GM18861 (cell line): Measurements from ENCODE around the gene FHOD1.

ENCODE experiments used
- ATAC-seq: cut with Tn5 transposase; IDR thresholded peaks from one replicate; pipeline ENCODE4 v1.9.1; 2021; ENCODE audit not compliant: unreplicated experiment

The FHOD1 gene

DNA sequence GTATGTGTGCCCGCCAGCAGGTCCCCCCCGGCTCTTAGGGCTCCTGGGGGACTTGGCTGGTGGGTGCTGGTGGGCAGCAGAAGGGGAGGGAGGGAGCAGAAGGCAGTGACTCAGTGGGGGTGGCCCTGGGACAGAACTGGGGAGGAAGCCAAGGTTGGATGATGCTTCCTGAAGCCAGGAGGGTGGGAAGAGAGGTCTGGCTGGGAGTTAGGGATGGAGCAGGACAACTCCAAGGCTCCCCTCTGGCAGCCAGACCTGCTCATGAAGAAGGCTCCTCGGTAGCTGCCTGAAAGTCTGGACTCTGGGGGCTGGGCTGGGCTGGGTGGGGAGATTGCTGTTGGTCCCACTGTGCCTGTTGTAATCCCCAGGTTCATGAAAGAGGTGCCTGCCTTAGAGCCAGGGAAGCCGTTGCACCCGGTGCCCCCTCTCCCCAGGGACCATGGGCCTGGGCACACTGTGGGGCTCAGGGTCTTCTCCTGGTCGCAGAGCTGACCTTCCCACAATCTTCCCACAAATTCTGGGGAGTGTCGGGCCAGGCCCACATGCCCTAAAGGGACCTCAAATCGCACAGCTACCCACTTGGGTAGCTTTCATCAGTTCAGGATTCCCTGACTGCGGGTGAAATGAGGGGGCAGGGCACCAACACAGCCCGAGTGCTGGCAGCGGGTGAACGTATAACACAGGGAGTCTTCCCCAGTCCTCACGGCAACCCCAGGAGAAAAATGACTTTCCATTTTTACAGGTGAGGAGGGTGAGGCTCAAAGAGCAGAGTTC lies 30.9 kb upstream of the FHOD1 start:
- ATAC-seq = no peak

DNA sequence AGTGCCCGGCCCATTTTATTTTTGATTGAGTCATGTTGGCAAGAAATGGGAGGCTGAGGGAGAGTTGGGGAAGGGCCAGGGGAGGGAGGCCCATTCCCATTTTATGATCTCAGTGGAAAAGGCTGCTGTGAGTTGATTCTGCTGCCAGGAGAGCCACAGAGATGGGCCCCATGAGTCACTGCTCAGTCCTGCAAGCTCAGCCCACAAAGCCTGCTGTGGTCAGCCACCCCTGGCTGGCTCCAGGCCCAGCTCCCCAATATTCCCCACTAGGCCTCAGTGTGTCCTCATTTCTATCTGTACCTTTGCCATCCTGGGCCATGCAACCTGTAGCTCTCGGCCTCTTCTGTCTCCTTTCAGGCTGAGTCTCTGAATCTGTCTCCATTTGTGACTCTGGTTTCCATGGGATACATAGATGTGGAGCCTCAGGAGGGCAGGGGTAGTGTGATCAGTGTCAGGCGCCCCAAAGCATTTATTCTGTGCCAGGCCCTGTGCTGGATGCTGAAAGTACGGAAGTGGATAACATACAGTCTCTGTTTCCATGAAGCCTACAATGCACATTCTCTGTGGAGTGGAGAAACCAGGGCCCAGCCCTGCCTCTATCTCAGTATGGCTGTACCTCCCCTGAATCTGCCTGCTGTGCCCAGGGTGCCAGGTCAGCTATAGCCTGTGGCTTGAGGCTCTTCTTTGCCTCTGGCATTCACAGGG lies 30.2 kb upstream of the FHOD1 start:
- ATAC-seq = no peak

DNA sequence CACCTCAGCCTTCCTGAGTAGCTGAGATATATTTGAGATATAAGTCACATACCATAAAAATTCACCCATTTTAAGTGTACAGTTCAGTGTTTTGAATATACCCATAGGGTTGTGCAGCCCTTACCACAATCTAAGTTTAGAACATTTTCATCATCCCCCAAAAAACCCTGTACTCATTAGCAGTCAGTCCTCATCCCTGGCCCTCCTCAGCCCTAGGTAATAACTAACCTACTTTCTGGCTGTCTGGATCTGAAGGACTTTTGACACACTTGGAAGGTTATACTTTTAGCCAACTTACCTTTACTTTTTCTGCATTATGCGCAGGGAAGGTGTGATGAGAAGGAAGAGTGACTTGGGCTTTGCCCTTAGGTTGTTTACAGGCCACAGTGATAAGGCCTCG lies 28.0 kb upstream of the FHOD1 start:
- ATAC-seq = no peak

DNA sequence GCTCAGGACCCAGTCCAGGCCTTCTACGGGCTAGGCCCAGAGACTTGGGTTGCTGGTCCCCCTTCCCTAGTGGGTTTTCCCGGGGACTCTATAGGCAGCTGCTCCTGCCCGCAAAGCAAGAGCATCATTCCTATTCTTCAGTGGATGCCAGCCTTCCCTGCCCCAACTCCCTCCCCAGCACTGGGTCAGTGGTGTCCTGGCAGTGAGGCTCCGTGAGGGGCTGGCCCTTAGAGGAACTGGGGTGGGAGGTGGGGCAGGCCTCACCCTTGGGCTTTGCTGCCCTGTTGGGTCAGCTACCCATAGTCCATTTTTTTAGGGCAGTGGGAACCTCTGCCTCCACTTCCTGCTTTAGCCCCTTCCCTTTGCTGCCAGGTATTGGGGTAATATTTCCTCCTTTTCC lies 24.2 kb upstream of the FHOD1 start:
- ATAC-seq = no peak

DNA sequence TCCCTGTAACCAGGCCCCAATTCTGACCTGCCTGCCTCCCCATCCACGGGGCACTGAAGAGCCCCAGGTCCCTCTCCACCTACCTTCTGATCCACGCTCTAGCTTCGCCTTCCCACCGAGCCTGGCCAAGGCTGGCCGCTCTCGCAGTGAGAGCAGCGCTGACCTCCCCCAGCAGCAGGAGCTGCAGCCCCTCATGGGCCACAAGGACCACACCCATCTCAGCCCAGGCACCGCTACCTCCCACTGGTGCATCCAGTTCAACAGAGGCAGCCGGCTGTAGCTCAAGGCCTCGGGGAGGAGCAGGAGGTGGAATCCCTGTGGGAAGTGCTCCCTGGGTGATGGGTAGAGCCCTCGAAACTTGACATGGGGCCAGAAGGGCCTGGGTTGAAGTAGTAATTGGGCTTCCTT lies 23.7 kb upstream of the FHOD1 start:
- ATAC-seq = no peak

DNA sequence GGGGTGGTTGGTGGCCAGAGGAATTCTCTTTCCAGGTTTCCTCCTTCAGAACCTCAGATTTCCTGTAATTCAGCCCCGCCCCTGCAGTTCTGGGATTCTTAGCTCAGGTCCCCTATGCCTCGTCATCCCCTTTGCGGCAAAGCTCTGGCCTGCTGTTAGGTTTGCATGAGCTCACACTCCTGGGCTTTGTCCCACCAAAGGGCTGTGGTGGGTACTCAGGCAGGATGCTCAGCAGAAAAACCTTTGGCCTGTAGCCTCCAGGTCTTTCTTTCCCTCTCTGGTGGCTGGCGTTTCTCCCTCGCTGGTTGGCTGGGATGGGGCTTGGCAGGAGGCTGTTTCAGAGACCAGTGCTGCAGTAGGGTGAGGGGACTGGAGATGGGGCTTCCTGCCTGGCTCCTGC lies 22.5 kb upstream of the FHOD1 start:
- ATAC-seq = no peak

DNA sequence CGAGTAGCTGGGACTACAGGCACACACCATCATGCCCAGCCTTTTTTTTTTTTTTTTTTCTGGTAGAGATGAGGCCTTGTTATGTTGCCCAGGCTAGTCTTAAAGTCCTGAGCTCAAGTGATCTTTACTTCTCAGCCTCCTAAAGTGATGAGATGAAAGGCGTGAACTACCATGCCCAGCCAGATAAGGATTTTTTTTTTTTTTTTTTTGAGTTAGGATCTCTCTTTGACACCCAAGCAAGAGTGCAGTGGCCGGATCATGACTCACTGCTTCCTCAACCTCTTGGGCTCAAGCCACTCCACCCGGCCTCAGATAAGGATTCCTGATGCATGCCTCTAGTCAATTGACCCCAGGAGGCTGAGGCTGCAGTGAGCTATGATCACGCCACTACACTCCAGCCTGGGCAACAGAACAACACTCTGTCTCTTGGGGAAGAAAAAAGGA lies 20.9 kb upstream of the FHOD1 start:
- no peak for ATAC-seq

DNA sequence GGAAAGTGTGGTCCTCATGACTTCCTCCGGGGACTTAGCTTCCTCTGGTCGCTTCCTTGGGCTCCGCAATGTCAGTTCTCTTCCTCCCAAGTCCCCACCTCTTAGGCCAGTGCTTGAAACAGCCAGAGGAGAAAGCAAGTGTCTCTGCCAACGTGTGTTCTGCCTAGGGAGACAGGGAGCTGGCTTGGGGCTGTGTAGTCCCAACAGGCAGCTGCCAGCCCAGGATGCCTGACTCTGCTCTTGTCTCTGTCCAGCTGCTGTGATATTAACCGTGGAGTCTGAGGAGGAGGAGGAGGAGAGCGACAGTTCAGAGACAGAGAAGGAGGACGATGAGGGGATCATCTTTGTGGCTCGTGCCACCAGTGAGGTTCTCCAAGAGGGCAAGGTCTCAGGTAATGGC lies 18.6 kb upstream of the FHOD1 start:
- no peak for ATAC-seq

DNA sequence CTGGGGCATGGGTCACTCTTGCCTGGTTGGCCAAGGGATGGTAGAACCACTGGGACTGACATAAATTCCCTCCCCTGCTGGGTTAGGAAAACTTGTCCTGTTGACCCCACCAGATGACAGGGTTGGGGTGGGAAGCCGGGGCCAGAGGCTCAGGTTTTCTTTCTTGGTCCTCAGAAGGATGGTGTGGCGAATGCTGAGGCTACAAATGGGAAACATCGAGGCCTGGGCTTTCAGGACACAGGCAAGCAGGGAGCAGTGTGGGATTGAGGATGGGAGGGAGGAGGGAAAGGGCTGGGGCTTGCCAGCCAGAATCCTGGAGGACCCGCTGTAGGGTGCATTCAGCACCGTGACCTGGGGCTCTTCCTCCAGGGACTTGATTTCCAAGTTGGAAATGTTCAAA lies 17.6 kb upstream of the FHOD1 start:
- no peak for ATAC-seq

DNA sequence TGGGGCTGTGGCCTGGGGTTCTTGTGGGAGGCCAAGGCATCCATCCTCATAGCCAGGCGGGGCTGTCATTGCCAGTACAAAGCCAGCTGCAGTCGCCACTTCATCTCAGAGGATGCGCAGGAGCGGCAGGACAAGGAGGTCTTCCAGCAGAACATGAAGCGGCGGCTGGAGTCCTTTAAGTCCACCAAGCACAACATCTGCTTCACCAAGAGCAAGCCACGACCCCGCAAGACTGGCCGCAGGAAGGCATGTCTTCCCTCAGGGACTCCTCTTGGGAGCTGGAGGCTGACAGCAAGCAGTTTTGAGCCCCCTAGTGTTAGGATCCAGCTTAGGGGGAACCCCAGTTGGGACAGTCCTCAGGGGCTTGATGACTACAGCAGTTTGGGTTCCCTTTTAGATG lies 17.0 kb upstream of the FHOD1 start:
- ATAC-seq = no peak

DNA sequence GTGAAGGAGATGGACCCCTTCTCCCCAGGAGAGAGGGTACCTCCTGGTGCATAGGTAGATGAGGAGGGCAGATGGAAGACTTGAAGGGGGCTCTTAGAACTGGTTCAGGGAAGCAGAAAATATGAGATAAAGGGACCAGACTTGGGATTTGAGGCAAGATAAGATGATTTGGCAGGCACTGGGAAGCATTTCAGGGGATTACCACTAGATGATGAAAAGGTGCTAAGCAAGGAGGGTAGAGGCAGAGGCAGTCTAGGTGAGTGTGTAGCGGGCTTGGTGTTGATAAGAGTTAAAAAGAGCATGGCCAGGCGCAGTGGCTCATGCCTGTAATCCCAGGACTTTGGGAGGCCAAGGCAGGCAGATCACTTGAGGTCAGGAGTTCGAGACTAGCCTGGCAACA lies 15.9 kb upstream of the FHOD1 start:
- ATAC-seq = no peak

DNA sequence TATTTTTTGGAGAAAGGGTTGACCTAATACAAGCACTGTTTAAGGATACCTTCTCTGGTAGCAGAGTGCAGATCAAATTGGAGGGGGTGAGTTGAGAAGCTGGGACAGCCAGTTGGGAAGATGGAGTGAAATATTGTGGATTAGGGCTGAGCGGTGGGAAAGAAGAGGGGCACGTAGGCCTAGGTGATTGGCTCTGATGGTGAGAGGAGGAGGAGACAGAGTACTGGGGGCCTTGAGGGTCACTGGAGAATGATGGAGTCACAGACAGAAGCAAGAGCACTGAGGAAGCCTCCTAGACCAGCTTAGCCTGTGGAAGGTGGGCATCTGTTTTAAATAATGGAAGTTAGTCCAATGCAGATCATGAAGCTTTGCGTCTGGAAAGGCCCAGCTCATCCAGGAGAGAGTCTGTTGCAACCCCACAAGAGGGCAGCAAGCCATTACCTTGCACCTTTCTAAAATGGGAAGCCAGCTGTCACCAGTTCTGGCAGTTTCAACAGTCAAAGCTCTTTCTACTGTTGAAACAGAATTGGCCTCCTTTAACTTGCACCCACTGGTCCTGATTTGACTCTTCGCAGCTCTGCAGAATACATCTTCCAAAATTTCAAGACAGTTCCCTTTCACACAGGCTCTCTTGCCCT lies 13.3 kb upstream of the FHOD1 start:
- ATAC-seq = no peak

DNA sequence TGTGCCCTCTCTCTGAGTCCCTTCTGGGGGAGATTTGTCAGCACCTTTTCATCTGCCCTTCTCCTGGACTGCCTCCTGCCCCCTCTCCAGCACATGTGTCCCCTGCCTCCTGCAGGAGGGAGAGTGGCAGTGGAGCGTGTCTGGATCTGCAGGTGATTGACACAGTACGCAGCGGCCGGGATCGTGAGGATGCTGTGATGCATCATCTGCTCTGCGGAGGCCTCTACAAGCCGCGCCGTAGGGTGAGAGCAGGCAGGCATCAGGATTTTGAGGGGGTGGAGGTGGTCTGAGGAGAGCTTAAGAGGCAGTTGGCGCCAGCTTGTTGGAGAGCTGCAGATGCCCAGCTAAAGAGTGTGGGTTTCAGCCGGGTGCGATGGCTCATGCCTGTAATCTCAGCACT lies 12.4 kb upstream of the FHOD1 start:
- no peak for ATAC-seq

DNA sequence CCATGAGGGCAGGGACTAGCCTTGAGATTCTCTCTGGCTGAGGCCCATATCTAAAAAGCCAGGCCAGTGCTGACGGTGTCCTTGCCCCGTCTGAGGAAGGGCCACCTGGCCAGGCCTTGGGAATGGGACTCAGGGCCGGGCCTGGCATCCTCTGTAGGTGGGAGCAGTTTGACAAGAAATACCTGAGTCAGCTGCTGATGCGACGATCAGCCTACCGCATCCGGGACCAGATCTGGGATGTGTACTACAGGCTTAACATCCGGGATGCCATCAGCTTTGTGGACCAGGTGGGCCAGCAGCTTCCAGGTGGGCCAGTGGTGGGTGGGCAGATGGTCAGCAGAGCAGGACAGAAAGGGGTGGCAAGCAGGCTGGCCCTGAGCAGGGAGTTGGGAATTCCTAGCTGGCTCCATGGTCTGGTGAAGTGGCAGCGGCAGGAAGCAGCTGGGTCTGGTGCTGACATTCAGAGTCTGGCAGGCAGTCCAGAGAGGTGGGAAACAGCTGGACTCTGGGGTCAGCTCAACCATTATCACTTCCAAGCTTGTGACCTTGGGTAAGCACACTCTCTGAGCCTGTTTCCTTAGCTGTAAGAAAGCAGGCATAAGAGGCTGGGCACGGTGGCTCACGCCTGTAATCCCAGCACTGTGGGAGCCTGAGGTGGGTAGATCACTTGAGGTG lies 11.0 kb upstream of the FHOD1 start:
- ATAC-seq = no peak

DNA sequence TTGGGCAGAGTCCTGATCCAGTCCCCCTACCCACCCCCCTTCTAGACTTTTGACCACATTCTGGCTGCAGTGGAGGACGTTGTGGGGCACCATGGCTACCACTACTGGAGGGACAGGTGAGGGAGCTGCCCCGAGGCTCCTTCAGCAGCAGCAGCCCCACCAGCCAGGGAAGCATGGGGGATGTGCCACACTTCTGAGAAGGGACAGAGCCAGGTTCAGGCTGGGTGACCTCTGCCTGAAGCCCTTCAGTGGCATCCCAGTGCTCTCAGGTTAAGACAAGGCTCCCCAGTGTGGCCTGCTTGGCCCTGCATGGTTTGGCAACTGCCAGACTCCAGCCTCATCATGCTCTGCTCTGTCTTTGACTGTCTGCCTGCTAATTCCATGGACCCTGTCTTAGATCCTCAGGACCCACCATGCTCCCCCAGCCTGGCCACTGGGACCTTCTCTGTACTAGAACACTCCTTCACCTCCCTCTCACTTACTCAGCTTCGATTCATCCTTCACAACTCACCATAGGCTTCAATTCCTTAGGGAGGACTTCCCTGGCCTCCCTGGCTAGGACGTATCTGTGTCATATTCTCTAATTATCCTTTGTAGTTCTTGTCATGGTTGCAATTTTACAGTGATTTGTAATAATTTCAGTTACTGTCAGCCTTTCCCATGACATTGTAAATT lies 10.3 kb upstream of the FHOD1 start:
- ATAC-seq = no peak

DNA sequence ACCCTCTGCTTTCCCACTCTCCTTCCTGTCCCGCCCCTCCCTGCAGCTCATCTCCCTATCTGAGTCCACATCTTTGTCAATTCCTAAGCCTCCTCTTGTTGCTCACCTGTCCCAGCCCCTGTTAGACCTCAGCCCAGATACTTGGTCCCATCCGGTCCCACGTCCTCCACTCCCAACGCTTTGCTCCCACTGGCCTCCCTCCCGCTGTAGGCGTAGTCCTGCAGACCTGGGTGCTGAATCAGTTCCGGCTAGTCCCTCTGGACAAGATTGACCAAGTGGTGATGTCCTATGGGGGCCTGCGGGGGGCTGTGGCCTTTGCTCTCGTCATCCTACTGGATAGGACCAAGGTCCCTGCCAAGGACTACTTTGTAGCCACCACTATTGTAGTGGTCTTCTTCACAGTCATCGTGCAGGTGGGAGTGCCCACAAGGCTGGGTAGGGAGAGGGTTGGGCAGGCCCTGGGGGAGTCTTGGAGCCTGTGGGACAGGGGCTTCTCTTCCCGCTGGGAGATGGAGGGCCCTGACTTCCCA lies 9.5 kb upstream of the FHOD1 start:
- ATAC-seq = no peak

DNA sequence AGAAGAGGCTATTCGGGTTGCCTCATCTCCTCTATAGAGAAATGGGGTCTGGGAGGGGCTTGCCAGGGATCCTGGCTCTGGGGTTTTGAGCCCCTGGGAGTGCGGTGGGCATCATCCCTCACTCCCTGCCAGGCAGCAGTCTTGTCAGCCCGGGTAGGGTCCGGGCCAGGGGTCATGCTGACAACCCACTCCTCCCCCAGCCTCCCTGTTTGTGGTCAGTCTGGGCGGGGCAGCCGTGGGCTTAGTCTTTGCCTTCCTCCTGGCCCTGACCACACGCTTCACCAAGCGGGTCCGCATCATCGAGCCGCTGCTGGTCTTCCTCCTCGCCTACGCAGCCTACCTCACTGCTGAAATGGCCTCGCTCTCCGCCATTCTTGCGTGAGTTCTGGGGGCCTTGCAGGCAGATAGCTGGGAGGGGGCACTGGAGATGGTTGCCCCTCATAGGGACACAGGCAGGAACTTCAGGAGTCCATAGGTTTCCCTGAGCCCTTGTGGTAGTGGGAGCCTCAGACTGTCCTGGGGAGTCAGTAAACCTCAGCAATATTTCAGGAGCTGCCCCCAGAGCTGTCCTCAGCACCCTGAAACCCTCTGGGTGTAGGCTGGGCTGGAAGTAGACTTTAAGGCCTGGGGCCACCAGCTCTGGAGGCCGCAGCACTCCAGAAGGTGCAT lies 8.4 kb upstream of the FHOD1 start:
- ATAC-seq = no peak

DNA sequence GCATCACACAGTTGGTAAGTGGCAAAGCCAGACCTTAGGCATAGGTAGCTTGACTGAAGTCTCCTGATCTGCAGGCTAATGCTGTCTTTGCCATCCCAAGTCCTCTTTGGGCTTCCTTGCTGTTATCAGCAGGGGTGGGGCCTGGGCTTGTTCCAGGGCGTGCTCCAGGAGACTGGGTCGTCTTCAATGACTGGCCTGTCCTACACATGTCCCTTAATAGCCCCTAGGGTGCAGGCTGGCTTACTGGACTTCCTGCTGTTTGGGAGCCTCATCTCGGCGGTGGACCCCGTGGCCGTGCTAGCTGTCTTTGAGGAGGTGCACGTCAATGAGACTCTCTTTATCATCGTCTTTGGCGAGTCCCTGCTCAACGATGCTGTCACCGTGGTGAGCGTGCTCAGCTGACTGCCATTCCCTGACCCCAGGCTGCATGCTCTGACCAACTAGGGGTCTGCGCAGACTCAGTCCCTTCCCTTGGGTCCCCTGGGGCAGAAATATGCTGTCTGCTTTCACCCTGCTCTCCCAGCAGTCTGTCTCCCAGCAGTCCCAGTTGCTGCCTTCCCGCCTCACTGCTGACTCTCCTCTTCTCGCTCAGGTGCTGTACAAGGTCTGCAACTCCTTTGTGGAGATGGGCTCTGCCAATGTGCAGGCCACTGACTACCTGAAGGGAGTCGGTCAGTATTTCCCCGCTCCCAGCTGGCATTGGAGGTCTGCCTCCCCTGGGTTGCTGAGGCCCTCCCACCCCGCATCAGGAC lies 7.7 kb upstream of the FHOD1 start:
- ATAC-seq = no peak

DNA sequence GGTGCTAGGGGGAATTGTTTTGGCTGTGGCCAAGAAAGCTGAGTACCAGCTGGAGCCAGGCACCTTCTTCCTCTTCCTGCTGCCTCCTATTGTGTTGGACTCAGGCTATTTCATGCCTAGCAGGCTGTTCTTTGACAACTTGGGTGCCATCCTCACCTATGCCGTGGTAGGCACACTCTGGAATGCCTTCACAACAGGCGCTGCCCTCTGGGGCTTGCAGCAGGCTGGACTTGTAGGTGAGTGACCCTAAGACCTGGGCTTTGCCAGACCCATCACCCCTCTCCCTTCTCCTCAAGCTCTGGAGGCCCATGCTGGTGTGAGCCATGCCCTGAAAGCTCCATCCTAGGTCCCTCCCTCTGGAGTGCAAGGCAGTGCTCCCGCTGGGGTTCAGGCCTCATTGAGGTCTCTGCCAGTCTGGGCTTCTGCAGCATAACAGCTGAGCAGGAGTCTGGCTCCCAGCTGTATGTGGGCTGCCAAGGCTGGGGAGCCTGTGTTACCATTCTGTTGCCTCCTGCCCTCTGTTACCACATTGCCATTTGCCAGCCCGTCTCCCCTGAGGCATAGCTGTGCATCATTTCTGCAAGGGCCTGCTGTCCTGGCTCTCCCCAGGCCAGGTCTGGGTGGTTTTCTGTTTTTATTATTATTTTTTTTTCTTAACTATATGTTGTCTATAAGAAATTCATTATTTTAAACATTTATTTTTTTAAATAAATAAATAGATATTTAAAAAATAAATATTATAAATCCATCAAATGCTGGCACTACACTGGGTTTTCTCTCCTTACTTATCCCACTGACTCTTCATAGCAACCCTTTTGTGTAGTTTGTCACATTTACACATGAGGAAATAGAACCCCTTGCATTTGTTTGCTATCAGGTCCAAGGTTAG lies 5.6 kb upstream of the FHOD1 start:
- ATAC-seq = no peak
